ENCODE data around the gene THADA.
"Not testable (repeated sequence)": the region's sequence is repeated elsewhere in the genome, so short reads cannot be mapped to it uniquely, and the experiment has no call there.

THADA gene

GRCh38 chr2:43300781-43301583 lies 294.9 kb downstream of the THADA start:
- TF ChIP-seq CTCF (conservative IDR thresholded peaks at IDR 0.05; ENCODE audit: low read depth, low read length) = no peak
- no peak overlapping the region for H3K4me3 ChIP-seq (ENCODE audit: low read length)
- no peak for DNase-seq (ENCODE audit: low read depth)

- no peak overlapping the region for H3K4me3 ChIP-seq (ENCODE audit: low read length)
- DNase-seq (ENCODE audit: low read depth) = no peak
- TF ChIP-seq CTCF (conservative IDR thresholded peaks at IDR 0.05; ENCODE audit: low read depth, low read length) = no peak
Measured at GRCh38 chr2:43300222-43300621, 295.6 kb downstream of the THADA start.

- H3K4me3 ChIP-seq (ENCODE audit: low read length) = no peak overlapping the region
- TF ChIP-seq CTCF (conservative IDR thresholded peaks at IDR 0.05; ENCODE audit: low read depth, low read length) = no peak
- no peak for DNase-seq (ENCODE audit: low read depth)
Measured at GRCh38 chr2:43298500-43298899, 297.3 kb downstream of the THADA start.

GRCh38 chr2:43297740-43298139 lies 298.1 kb downstream of the THADA start:
- not testable (repeated sequence) for DNase-seq (ENCODE audit: low read depth); H3K4me3 ChIP-seq (ENCODE audit: low read length)

GRCh38 chr2:43294973-43295603 lies 300.8 kb downstream of the THADA start:
- TF ChIP-seq CTCF (conservative IDR thresholded peaks at IDR 0.05; ENCODE audit: low read depth, low read length) = no peak
- no peak overlapping the region for H3K4me3 ChIP-seq (ENCODE audit: low read length)
- DNase-seq (ENCODE audit: low read depth) = no peak

GRCh38 chr2:43293744-43294695 lies 301.8 kb downstream of the THADA start:
- peak; percentile 97 for DNase-seq (ENCODE audit: low read depth)
- no peak for TF ChIP-seq CTCF (conservative IDR thresholded peaks at IDR 0.05; ENCODE audit: low read depth, low read length)
- no peak overlapping the region for H3K4me3 ChIP-seq (ENCODE audit: low read length)

All from retinal pigment epithelial cell (primary cell).